ENCODE measurements around the gene ZFP2. TPM values are rescaled to one million over a fixed set of nuclear protein-coding genes. Genes with fewer than 3 reads are reported as not detected.

Gene ZFP2
- total and polyA plus RNA-seq, 2 of the 13 experiments (the other 11 are each of a cell fraction or from before 2014, with no cell fraction given): 0.27 to 0.42 TPM

GRCh38 chr5:178859625-178860521, 35.8 kb upstream of the ZFP2 start, which contains the start of gene ZNF354B (continued):
- TF ChIP-seq, protein P1, sequence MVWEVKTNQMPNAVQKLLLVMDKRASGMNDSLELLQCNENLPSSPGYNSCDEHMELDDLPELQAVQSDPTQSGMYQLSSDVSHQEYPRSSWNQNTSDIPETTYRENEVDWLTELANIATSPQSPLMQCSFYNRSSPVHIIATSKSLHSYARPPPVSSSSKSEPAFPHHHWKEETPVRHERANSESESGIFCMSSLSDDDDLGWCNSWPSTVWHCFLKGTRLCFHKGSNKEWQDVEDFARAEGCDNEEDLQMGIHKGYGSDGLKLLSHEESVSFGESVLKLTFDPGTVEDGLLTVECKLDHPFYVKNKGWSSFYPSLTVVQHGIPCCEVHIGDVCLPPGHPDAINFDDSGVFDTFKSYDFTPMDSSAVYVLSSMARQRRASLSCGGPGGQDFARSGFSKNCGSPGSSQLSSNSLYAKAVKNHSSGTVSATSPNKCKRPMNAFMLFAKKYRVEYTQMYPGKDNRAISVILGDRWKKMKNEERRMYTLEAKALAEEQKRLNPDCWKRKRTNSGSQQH (CRISPR knock-in tag; IDR thresholded peaks at IDR 0.05; ENCODE audit: low read depth): peak; percentile 52; the same call in 1 of the 2 replicates
- TF ChIP-seq NKX3-1 (CRISPR knock-in tag; IDR thresholded peaks at IDR 0.05): no peak
- peak; percentile 76 for TF ChIP-seq CBFB (CRISPR knock-in tag; IDR thresholded peaks at IDR 0.05)
- TF ChIP-seq ZNF788 (CRISPR knock-in tag; IDR thresholded peaks at IDR 0.05; ENCODE audit: borderline replicate concordance): peak; percentile 72; the same call in 1 of the 2 replicates
- TF ChIP-seq ZSCAN30 (CRISPR knock-in tag; IDR thresholded peaks at IDR 0.05): no peak
- no peak for TF ChIP-seq ZSCAN12 (CRISPR knock-in tag; IDR thresholded peaks at IDR 0.05)
- TF ChIP-seq GATAD1 (CRISPR knock-in tag; IDR thresholded peaks at IDR 0.05): peak; percentile 80
- peak; percentile 83 for TF ChIP-seq SKI (IDR thresholded peaks at IDR 0.05; ENCODE audit: partially characterized antibody)
- no peak for TF ChIP-seq ONECUT2 (CRISPR knock-in tag; IDR thresholded peaks at IDR 0.05)
- TF ChIP-seq ZNF567 (CRISPR knock-in tag; IDR thresholded peaks at IDR 0.05; ENCODE audit: borderline replicate concordance): peak; percentile 67; the same call in 1 of the 2 replicates
- TF ChIP-seq NCOA5 (CRISPR knock-in tag; IDR thresholded peaks at IDR 0.05): no peak
- TF ChIP-seq, protein P2, sequence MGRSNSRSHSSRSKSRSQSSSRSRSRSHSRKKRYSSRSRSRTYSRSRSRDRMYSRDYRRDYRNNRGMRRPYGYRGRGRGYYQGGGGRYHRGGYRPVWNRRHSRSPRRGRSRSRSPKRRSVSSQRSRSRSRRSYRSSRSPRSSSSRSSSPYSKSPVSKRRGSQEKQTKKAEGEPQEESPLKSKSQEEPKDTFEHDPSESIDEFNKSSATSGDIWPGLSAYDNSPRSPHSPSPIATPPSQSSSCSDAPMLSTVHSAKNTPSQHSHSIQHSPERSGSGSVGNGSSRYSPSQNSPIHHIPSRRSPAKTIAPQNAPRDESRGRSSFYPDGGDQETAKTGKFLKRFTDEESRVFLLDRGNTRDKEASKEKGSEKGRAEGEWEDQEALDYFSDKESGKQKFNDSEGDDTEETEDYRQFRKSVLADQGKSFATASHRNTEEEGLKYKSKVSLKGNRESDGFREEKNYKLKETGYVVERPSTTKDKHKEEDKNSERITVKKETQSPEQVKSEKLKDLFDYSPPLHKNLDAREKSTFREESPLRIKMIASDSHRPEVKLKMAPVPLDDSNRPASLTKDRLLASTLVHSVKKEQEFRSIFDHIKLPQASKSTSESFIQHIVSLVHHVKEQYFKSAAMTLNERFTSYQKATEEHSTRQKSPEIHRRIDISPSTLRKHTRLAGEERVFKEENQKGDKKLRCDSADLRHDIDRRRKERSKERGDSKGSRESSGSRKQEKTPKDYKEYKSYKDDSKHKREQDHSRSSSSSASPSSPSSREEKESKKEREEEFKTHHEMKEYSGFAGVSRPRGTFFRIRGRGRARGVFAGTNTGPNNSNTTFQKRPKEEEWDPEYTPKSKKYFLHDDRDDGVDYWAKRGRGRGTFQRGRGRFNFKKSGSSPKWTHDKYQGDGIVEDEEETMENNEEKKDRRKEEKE (IDR thresholded peaks at IDR 0.05): no peak
- TF ChIP-seq ZNF431 (CRISPR knock-in tag; IDR thresholded peaks at IDR 0.05; ENCODE audit: borderline replicate concordance, low read depth): peak; percentile 86; the same call in 1 of the 2 replicates
- peak; percentile 95 for TF ChIP-seq ZFY (CRISPR knock-in tag; IDR thresholded peaks at IDR 0.05)
- peak; percentile 35; the same call in 1 of the 2 replicates for TF ChIP-seq PPARG (CRISPR knock-in tag; conservative IDR thresholded peaks at IDR 0.05)
- peak; percentile 30; the same call in 1 of the 2 replicates for TF ChIP-seq ETV5 (CRISPR knock-in tag; IDR thresholded peaks at IDR 0.05; ENCODE audit: borderline replicate concordance)
- TF ChIP-seq ZNF660 (CRISPR knock-in tag; IDR thresholded peaks at IDR 0.05; ENCODE audit: borderline replicate concordance, low read depth): no peak
- no peak for TF ChIP-seq MNT (IDR thresholded peaks at IDR 0.05)
- peak; percentile 78; the same call in 1 of the 2 replicates for TF ChIP-seq ZNF225 (CRISPR knock-in tag; IDR thresholded peaks at IDR 0.05)
- TF ChIP-seq ZSCAN9 (CRISPR knock-in tag; IDR thresholded peaks at IDR 0.05; ENCODE audit: borderline replicate concordance): peak; percentile 38; the same call in 1 of the 2 replicates
- TF ChIP-seq SRSF9 (IDR thresholded peaks at IDR 0.05; ENCODE audit: borderline replicate concordance, insufficient read depth, low read depth, low read length, poor library complexity, severe bottlenecking): no peak
- no peak for TF ChIP-seq MTF2 (CRISPR knock-in tag; IDR thresholded peaks at IDR 0.05; ENCODE audit: borderline replicate concordance)
- peak; percentile 49; the same call in 1 of the 2 replicates for TF ChIP-seq ZNF878 (CRISPR knock-in tag; IDR thresholded peaks at IDR 0.05)
- peak; percentile 56 for TF ChIP-seq NFYB (CRISPR knock-in tag; IDR thresholded peaks at IDR 0.05)
